ENCODE measurements around the gene CCL25.

Gene CCL25

GRCh38 chr19:8075158-8076074, 22.9 kb downstream of the CCL25 start:
- DNase-seq (ENCODE audit: low read depth) = no peak
- no peak overlapping the region for H3K4me3 ChIP-seq (ENCODE audit: low read depth, low read length)
- TF ChIP-seq CTCF (IDR thresholded peaks at IDR 0.05; ENCODE audit: low read depth, low read length, missing control alignments) = no peak
- in situ Hi-C loops (cut with HindIII; ENCODE audit: low sequenced_read_pairs) = no loop called here

GRCh38 chr19:8079988-8080387, 27.4 kb downstream of the CCL25 start:
- no peak for TF ChIP-seq CTCF (IDR thresholded peaks at IDR 0.05; ENCODE audit: low read depth, low read length, missing control alignments)
- no peak for DNase-seq (ENCODE audit: low read depth)
- in situ Hi-C loops (cut with HindIII; ENCODE audit: low sequenced_read_pairs) = no loop called here

GRCh38 chr19:8080832-8081231, 28.3 kb downstream of the CCL25 start:
- no peak overlapping the region for H3K4me3 ChIP-seq (ENCODE audit: low read depth, low read length)
- in situ Hi-C loops (cut with HindIII; ENCODE audit: low sequenced_read_pairs) = no loop called here
- TF ChIP-seq CTCF (IDR thresholded peaks at IDR 0.05; ENCODE audit: low read depth, low read length, missing control alignments) = no peak
- DNase-seq (ENCODE audit: low read depth) = no peak

More at GRCh38 chr19:8079988-8080387, 27.4 kb downstream of the CCL25 start:
- H3K4me3 ChIP-seq (ENCODE audit: low read depth, low read length) = no peak overlapping the region

- no peak for TF ChIP-seq CTCF (IDR thresholded peaks at IDR 0.05; ENCODE audit: low read depth, low read length, missing control alignments)
- no peak for DNase-seq (ENCODE audit: low read depth)
- in situ Hi-C loops (cut with HindIII; ENCODE audit: low sequenced_read_pairs) = no loop called here
- H3K4me3 ChIP-seq (ENCODE audit: low read depth, low read length) = no peak overlapping the region
These were observed 29.3 kb downstream of the CCL25 start for GRCh38 chr19:8081569-8082550.

DNA sequence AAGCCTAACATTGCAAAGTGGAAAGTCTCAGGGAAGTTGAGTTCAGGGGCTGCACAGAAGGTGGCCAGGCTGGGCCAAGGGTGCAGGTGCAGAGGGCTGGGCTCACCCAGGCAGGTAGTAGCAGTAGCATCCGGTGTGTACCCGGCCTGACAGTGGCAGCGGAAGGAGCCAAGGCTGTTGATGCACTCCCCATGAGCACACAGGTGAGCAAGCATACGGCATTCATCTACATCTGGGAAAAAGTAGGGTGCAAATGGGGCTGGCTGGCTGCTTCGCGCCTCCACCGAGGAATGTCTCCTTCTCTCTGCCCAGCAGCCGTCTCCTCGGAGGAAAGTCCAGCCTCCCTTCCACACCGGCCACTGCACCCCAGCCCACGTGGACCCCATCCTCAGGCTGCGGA, 30.6 kb downstream of the CCL25 start:
- no peak overlapping the region for H3K4me3 ChIP-seq (ENCODE audit: low read depth, low read length)
- in situ Hi-C loops (cut with HindIII; ENCODE audit: low sequenced_read_pairs) = no loop called here
- DNase-seq (ENCODE audit: low read depth) = no peak
- no peak for TF ChIP-seq CTCF (IDR thresholded peaks at IDR 0.05; ENCODE audit: low read depth, low read length, missing control alignments)

GRCh38 chr19:8084152-8084551, 31.6 kb downstream of the CCL25 start:
- H3K4me3 ChIP-seq (ENCODE audit: low read depth, low read length) = no peak overlapping the region
- in situ Hi-C loops (cut with HindIII; ENCODE audit: low sequenced_read_pairs) = no loop called here
- no peak for DNase-seq (ENCODE audit: low read depth)
- TF ChIP-seq CTCF (IDR thresholded peaks at IDR 0.05; ENCODE audit: low read depth, low read length, missing control alignments) = no peak

Data from astrocyte of the cerebellum (primary cell).